Measurements from ENCODE around the gene ZBTB20.

DNA sequence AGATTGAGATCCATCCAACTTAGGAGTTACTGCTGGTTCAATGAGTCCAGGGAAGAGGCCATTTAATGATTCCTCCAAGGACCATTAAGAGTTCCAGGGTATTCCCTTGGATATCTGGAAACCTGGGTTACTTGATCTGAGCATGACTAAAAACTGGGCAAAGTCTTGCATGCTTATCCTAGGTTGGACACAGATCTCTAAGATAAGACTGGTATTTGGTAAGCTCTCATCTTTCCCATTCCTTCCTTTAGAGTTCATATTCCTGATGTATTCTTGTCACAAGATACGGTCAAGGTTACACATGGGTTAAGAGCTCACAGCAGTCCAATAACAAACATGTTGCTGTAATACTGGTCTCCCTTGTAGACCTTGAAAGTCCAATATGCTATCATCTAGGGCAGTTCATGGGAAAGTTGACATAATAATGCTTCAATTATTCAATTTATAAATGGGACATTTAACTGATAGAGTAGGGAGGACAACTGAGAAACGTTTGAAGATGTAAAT lies 551.5 kb downstream of the ZBTB20 start:
- no peak for TF ChIP-seq CTCF (conservative IDR thresholded peaks at IDR 0.05; ENCODE audit: low read depth, low read length)
- no peak for TF ChIP-seq EZH2phosphoT487 (IDR thresholded peaks at IDR 0.05; ENCODE audit: borderline replicate concordance, low read length)
- TF ChIP-seq EZH2 (IDR thresholded peaks at IDR 0.05; ENCODE audit: low read length, unreplicated experiment): no peak

Data from PC-3 (cell line).